Astrocyte (in vitro differentiated cells and primary cell): Measurements from ENCODE around the gene MAP3K4. TPM values are rescaled to one million over a fixed set of nuclear protein-coding genes. Genes with fewer than 3 reads are reported as not detected.
"Not testable (repeated sequence)": the region's sequence is repeated elsewhere in the genome, so short reads cannot be mapped to it uniquely, and the experiment has no call there.

ENCODE experiments used
- DNase-seq: peaks from one replicate; pipeline ENCODE4 v3.0.0-alpha.2; 2010; ENCODE audit warnings: low read depth
- FAIRE-seq: peaks from 2 replicates; lab custom pipeline; 2011; peaks lifted over from hg19 to GRCh38; lab: Jason Lieb, UNC
- H2AFZ ChIP-seq: 2 replicates; pipeline ENCODE4 v1.6.0; 2012; ENCODE audit warnings: low read depth, low read length, inconsistent platforms
- H3K27ac ChIP-seq: 2 replicates; pipeline ENCODE4 v1.5.1; 2011; ENCODE audit warnings: low read depth, low read length, inconsistent platforms
- H3K27me3 ChIP-seq: 2 replicates; pipeline ENCODE4 v1.6.0; 2011; ENCODE audit warnings: low read length, inconsistent platforms; ENCODE audit not compliant: insufficient read depth
- H3K36me3 ChIP-seq: 2 replicates; pipeline ENCODE4 v1.5.1; 2011; ENCODE audit warnings: low read length, inconsistent platforms; ENCODE audit not compliant: insufficient read depth
- H3K4me1 ChIP-seq: 2 replicates; pipeline ENCODE4 v1.5.1; 2011; ENCODE audit warnings: low read length, inconsistent platforms; ENCODE audit not compliant: insufficient read depth
- H3K4me2 ChIP-seq: 2 replicates; pipeline ENCODE4 v1.6.0; 2012; ENCODE audit warnings: low read length, inconsistent platforms
- H3K4me3 ChIP-seq: 2 replicates; pipeline ENCODE4 v1.5.1; 2011; ENCODE audit warnings: low read depth, mild to moderate bottlenecking, low read length, inconsistent platforms; ENCODE audit not compliant: insufficient read depth
- H3K79me2 ChIP-seq: 2 replicates; pipeline ENCODE4 v1.6.0; 2012; ENCODE audit warnings: mild to moderate bottlenecking, low read length, inconsistent platforms; ENCODE audit not compliant: insufficient read depth
- H3K9ac ChIP-seq: 2 replicates; pipeline ENCODE4 v1.6.0; 2012; ENCODE audit warnings: mild to moderate bottlenecking, low read length, inconsistent platforms
- H3K9me3 ChIP-seq: 2 replicates; pipeline ENCODE4 v1.5.1; 2012; ENCODE audit warnings: low read depth, mild to moderate bottlenecking, low read length, inconsistent platforms; ENCODE audit not compliant: insufficient read depth
- H4K20me1 ChIP-seq: 2 replicates; pipeline ENCODE4 v1.6.0; 2012; ENCODE audit warnings: low read length, inconsistent platforms; ENCODE audit not compliant: insufficient read depth
- H3K27ac Mint-ChIP-seq: one replicate; pipeline ENCODE4 v1.8.0; 2021; ENCODE audit warnings: mild to moderate bottlenecking, mixed read lengths; ENCODE audit not compliant: unreplicated experiment
- H3K27me3 Mint-ChIP-seq: one replicate; pipeline ENCODE4 v1.8.0; 2021; ENCODE audit warnings: low read depth, mixed read lengths; ENCODE audit not compliant: unreplicated experiment
- H3K36me3 Mint-ChIP-seq: one replicate; pipeline ENCODE4 v1.8.0; 2021; ENCODE audit warnings: low read depth, mixed read lengths; ENCODE audit not compliant: unreplicated experiment
- H3K4me1 Mint-ChIP-seq: one replicate; pipeline ENCODE4 v1.8.0; 2021; ENCODE audit warnings: low read depth, mixed read lengths; ENCODE audit not compliant: unreplicated experiment
- H3K4me3 Mint-ChIP-seq: one replicate; pipeline ENCODE4 v1.8.0; 2021; ENCODE audit warnings: mild to moderate bottlenecking, moderate library complexity, mixed read lengths; ENCODE audit not compliant: unreplicated experiment
- H3K9me3 Mint-ChIP-seq: one replicate; pipeline ENCODE4 v1.8.0; 2021; ENCODE audit warnings: mild to moderate bottlenecking, mixed read lengths; ENCODE audit not compliant: unreplicated experiment
- EZH2 ChIP-seq: IDR thresholded peaks from 2 replicates; pipeline ENCODE4 v1.6.1; 2012; ENCODE audit warnings: mild to moderate bottlenecking, low read length, inconsistent platforms; ENCODE audit not compliant: insufficient read depth
- total RNA-seq: library from RNA; stranded (reverse); gene quantifications from 2 replicates; pipeline ENCODE4 v1.2.1, GENCODE V29; 2021
- TF ChIP-seq, protein P1 (sequence below): IDR thresholded peaks from 2 replicates; pipeline ENCODE4 v1.5.1; 2011; ENCODE audit warnings: low read depth, mild to moderate bottlenecking, inconsistent platforms, low read length, moderate library complexity; ENCODE audit not compliant: insufficient read depth

The MAP3K4 gene
- total RNA-seq, 1 donor from 2014 or later, result 22.1 TPM

DNA sequence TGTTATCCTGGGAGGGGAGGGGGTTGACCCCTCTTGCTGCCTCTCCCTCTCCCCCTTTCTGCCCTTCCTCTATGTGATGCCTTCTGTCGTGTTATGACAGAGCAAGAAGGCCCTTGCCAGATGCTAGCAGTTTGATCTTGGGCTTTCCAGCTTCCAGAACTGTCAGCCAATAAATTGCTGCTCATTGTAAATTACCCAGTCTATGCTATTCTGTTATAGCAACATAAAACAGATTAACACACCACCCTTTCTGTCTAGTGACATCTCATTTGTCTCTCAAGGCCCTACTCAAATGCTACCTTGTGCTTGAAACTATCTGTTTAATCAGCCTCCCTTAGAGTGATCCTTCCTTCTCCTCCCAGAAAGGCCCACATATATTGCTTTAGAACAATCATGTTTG lies 16.4 kb upstream of the MAP3K4 start:
- H3K36me3 Mint-ChIP-seq, result no peaks in the 10 kb centered on the region
- no peak overlapping the region for H3K27ac Mint-ChIP-seq
- H3K4me3 Mint-ChIP-seq, result no peak overlapping the region
- TF ChIP-seq, protein P1, sequence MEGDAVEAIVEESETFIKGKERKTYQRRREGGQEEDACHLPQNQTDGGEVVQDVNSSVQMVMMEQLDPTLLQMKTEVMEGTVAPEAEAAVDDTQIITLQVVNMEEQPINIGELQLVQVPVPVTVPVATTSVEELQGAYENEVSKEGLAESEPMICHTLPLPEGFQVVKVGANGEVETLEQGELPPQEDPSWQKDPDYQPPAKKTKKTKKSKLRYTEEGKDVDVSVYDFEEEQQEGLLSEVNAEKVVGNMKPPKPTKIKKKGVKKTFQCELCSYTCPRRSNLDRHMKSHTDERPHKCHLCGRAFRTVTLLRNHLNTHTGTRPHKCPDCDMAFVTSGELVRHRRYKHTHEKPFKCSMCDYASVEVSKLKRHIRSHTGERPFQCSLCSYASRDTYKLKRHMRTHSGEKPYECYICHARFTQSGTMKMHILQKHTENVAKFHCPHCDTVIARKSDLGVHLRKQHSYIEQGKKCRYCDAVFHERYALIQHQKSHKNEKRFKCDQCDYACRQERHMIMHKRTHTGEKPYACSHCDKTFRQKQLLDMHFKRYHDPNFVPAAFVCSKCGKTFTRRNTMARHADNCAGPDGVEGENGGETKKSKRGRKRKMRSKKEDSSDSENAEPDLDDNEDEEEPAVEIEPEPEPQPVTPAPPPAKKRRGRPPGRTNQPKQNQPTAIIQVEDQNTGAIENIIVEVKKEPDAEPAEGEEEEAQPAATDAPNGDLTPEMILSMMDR, result no peak
- TF ChIP-seq EZH2, result no peak
- no peaks in the 10 kb centered on the region for H3K36me3 ChIP-seq
- peaks cover 2% of the 10 kb centered on the region for H3K9me3 Mint-ChIP-seq
- no peaks in the 10 kb centered on the region for H3K27me3 ChIP-seq
- no peak for FAIRE-seq
- DNase-seq, result no peak
- no peak overlapping the region for H3K4me2 ChIP-seq
- peaks cover 22% of the 10 kb centered on the region for H3K4me1 ChIP-seq
- H3K27me3 Mint-ChIP-seq, result no peaks in the 10 kb centered on the region
- H2AFZ ChIP-seq, result no peak overlapping the region
- peak overlapping the region; percentile 55 for H3K9ac ChIP-seq
- H4K20me1 ChIP-seq, result no peaks in the 10 kb centered on the region
- peak overlapping the region; percentile 70 for H3K27ac ChIP-seq
- H3K79me2 ChIP-seq, result no peaks in the 10 kb centered on the region
- peaks cover 29% of the 10 kb centered on the region for H3K4me1 Mint-ChIP-seq
- H3K9me3 ChIP-seq, result no peaks in the 10 kb centered on the region
- no peak overlapping the region for H3K4me3 ChIP-seq

DNA sequence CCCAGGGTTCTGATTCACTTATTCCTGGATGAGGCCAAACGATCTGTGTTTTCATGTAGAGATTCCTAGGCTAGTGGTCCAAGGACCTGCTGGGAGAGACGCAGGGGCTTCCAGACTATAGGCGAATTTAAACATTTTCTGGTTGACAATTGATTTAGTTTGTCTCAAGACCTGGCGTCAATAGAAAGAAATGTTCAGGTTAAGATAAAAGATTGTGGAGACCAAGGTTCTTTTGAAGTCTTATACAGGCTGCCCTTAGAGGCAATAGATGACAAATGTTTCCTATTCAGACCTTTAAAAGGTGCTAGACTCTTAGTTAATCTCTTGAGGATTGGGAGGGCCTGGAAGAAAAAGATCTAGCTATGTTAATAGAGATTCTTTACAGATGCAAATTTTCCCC lies 15.6 kb upstream of the MAP3K4 start:
- FAIRE-seq, H3K27me3 Mint-ChIP-seq, H4K20me1 ChIP-seq, H2AFZ ChIP-seq, H3K9ac ChIP-seq, H3K27ac ChIP-seq, H3K9me3 ChIP-seq, H3K27me3 ChIP-seq, H3K9me3 Mint-ChIP-seq, H3K4me2 ChIP-seq, H3K4me3 ChIP-seq, H3K36me3 Mint-ChIP-seq, H3K4me3 Mint-ChIP-seq, H3K36me3 ChIP-seq, DNase-seq, H3K27ac Mint-ChIP-seq, H3K79me2 ChIP-seq: not testable (repeated sequence)
- peaks cover 22% of the 10 kb centered on the region for H3K4me1 ChIP-seq
- H3K4me1 Mint-ChIP-seq, result peaks cover 29% of the 10 kb centered on the region

DNA sequence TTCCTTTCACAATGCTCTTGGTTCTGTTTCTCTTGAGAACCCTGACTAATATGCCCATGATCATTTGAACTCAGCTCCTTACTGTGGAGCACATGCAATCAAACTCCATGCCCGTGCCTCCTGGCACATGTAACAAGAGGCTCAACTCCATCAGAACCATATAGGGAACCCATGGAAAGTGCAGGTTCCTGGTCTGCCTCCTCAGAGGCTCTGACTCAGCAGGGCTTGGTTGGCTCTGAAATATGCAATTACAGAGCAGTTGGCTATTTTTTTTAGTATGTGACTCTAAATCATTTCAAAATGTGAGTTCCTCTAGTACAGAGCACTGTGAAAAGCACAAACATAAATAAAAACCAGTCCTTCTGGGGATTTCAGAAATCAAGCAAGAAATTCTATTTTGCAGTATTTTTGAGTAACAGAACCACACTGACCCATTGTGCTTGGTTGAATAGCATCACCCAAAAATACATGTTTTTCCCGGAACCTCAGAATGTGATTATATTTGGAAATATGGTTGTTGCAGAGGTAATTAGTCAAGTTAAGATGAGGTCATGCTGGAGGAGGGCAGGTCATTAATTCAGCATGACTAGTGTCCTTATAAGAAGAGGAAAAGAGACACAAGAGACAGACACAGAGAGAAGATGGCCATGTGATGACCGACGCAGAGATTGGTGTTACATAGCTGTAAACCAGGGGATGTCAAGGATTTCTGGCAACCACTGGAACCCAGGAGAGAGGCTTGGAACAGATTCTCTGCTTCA lies 13.2 kb upstream of the MAP3K4 start:
- H3K36me3 ChIP-seq, result no peaks in the 10 kb centered on the region
- H3K9me3 Mint-ChIP-seq, result peaks cover 7% of the 10 kb centered on the region
- no peaks in the 10 kb centered on the region for H3K36me3 Mint-ChIP-seq

More for the DNA sequence above, 13.2 kb upstream of the MAP3K4 start:
- TF ChIP-seq EZH2, result no peak
- TF ChIP-seq, protein P1, result no peak
- peaks cover 15% of the 10 kb centered on the region for H3K4me1 ChIP-seq
- H3K4me2 ChIP-seq, result no peak overlapping the region
- peak; percentile 57 for DNase-seq
- H3K79me2 ChIP-seq, result no peaks in the 10 kb centered on the region
- H3K9me3 ChIP-seq, result peaks cover 5% of the 10 kb centered on the region
- Mint-ChIP-seq H3K27me3 (no peaks in the 10 kb centered on the region), H3K4me1 (peaks cover 16% of the 10 kb centered on the region), H3K4me3 (no peak overlapping the region), H3K27ac (no peak overlapping the region)
- H3K4me3 ChIP-seq, result no peak overlapping the region
- no peak overlapping the region for H3K27ac ChIP-seq
- H3K9ac ChIP-seq, result no peak overlapping the region
- no peaks in the 10 kb centered on the region for H4K20me1 ChIP-seq
- no peaks in the 10 kb centered on the region for H3K27me3 ChIP-seq
- no peak overlapping the region for H2AFZ ChIP-seq
- peak; percentile 52 for FAIRE-seq
